GM19193 (cell line): ENCODE results near the gene PCDHB7.
"Not testable (repeated sequence)": the region's sequence is repeated elsewhere in the genome, so short reads cannot be mapped to it uniquely, and the experiment has no call there.

Experiments
- POLR2A ChIP-seq: IDR thresholded peaks from 4 replicates; pipeline ENCODE4 v1.6.1; 2011; ENCODE audit not compliant: insufficient read depth, insufficient read length; ENCODE audit errors: extremely low read depth

Gene PCDHB7

DNA sequence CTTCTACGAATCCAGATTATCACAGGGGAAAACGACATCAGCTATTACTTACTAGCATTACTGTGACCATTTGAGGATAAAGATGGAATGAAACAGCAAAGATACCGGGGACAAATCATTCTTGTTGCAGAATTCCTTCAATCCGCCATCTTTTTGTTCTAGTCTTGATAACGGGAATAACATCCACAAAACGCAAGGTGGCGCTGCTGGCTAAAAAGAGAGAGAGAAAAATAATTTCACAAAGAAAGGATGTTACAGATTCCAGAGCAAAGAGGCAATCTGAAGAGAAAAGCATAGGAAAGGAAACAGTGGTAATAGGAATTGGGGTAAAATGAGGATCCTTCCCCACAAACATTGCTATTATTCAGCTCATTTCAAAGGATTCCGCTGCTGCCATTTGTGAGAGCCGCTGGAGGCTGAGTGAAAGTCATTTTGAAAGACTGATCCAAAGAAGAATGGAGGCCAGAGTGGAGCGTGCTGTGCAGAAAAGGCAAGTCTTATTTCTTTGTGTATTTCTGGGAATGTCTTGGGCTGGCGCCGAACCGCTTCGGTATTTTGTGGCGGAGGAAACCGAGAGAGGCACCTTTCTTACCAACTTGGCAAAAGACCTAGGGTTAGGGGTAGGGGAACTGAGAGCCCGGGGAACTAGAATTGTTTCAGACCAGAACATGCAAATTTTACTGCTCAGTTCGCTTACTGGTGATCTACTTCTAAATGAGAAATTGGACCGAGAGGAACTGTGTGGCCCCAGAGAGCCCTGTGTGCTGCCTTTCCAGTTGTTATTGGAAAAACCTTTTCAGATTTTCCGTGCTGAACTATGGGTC lies at the start of gene PCDHB7:
PCDHB7 (plus strand) TSS at position 264 of the 824 bp plus-strand sequence; CDS start at position 456, 192 bp downstream.
- TF ChIP-seq POLR2A = no peak

DNA sequence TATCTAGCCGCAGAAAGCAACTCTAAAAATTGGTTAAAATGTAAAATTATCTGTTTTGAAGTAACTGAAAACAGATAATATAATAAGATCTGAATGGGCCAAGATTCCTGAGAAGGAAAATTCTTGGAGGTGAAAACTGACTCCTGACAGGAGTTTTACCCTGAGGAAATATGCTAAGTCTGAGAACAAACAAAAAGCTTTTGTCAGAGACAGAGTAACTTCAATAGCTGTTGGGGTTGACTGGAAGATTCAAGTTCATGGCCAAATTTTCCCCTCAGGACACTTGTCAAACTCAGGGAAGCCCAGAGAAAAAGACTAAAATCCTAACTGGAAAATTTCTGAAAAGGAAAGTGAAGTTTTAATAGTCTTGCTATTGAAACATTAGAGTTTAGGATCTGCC lies 45.1 kb upstream of the PCDHB7 start:
- TF ChIP-seq POLR2A = no peak

DNA sequence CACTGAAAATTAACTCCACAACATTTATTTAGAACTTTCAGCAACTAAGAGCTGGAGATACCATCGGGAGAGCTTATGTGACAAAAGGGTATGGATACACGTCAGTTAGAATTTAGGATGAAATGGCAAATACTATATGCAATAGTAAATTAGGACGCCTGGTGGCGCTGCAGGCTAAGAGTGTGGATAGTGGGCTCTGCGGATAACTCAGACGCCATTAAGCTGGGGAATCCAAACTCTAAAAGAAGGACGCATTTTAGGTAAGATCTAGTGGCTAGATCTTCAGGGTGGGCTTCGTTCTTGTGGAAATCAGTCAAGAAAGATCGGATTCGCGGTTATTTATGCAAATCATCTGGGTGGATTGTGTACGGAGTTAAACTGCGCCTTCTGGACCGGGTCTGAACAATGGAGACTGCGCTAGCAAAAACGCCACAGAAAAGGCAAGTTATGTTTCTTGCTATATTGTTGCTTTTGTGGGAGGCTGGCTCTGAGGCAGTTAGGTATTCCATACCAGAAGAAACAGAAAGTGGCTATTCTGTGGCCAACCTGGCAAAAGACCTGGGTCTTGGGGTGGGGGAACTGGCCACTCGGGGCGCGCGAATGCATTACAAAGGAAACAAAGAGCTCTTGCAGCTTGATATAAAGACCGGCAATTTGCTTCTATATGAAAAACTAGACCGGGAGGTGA lies 37.3 kb upstream of the PCDHB7 start, which contains the start of gene PCDHB5:
PCDHB5 (plus strand) TSS at position 177 of the 688 bp plus-strand sequence; CDS start at position 406, 229 bp downstream.
- no peak for TF ChIP-seq POLR2A

DNA sequence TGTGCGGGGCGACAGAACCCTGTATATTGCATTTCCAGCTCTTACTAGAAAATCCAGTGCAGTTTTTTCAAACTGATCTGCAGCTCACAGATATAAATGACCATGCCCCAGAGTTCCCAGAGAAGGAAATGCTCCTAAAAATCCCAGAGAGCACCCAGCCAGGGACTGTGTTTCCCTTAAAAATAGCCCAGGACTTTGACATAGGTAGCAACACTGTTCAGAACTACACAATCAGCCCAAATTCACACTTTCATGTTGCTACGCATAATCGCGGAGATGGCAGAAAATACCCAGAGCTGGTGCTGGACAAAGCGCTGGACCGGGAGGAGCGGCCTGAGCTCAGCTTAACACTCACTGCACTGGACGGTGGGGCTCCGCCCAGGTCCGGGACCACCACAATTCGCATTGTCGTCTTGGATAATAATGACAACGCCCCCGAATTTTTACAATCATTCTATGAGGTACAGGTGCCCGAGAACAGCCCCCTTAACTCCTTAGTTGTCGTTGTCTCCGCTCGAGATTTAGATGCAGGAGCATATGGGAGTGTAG lies 36.7 kb upstream of the PCDHB7 start:
- TF ChIP-seq POLR2A = no peak

DNA sequence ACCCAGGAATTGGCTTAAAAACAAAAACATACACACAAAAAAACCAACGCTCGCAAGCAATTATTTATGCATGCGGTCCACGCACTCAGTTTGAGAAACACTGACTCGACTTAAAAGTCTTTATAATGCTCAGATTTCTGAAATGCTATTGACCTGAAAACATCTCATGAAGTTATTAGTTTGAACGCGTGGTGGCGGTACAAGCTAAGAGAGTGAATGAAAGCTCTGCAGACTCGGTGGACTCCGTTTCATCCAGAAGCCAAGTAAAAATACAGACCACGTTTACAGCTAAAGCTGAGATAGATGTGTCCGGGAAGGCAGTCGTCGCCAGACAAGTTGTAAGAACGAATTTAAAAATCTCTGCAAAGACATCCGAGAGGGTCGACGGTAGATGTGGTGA lies 22.6 kb upstream of the PCDHB7 start, which contains the start of gene PCDHB6:
PCDHB6 (plus strand) TSS at position 246 of the 400 bp plus-strand sequence. CDS start 201 bp downstream, outside the sequence.
- no peak for TF ChIP-seq POLR2A

DNA sequence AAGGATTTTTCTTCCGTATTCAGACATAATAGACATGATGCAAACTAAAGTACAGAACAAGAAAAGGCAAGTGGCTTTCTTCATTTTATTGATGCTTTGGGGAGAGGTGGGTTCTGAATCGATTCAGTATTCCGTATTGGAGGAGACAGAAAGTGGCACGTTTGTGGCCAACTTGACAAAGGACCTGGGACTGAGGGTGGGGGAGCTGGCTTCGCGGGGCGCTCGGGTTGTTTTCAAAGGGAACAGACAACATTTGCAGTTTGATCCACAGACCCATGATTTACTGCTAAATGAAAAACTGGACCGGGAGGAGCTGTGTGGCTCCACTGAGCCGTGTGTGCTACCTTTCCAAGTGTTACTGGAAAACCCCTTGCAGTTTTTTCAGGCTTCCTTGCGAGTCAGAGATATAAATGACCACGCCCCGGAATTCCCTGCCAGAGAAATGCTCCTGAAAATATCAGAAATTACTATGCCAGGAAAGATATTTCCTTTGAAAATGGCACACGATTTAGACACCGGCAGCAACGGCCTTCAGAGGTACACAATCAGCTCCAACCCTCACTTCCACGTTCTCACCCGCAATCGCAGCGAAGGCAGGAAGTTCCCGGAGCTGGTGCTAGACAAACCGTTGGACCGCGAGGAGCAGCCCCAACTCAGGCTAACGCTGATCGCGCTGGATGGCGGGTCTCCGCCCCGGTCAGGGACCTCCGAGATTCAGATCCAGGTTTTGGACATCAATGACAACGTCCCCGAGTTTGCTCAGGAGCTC lies 22.0 kb upstream of the PCDHB7 start:
- no peak for TF ChIP-seq POLR2A

DNA sequence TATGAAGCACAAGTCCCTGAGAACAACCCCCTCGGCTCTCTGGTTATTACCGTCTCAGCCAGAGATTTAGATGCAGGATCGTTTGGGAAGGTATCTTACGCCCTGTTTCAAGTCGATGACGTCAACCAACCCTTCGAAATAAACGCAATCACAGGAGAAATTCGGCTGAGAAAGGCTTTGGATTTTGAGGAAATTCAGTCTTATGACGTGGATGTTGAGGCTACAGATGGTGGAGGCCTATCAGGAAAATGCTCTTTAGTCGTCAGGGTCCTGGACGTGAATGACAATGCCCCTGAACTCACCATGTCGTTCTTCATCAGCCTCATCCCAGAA lies 21.5 kb upstream of the PCDHB7 start:
- no peak for TF ChIP-seq POLR2A

DNA sequence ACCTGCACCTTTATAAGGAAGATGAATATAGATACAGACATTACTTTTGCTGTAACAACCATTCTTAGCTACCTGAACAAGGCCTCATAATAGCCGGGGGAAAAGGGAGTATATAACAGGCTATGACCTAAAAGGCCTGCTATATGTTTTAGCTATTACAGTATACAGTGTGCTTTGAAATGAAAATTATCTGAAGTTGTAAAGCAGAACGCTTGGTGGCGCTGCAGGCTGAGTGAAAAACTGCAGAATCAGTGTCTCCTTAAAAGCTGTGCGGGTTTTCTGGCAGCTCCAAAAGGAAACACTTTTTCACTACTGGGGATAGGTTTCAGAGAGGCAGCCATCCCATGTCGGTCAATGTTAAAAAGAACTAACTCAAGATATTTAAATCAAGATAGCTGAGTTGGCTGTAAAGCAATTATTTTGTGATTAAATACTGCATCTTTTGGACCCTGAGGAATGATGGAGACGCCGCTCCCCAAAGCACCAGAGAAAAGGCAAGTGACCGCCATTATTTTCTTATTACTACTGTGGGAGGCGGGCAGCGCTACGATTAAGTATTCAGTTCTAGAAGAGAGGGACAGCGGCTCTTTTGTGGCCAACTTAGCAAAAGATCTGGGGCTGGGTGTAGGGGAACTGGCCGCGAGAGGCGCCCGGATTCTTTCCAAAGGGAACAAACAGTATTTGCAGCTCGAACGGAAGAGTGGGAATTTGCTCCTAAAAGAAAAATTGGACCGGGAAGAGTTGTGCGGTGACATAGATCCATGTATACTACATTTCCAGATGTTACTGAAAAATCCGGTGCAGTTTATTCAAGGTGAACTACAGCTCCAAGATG lies 16.7 kb upstream of the PCDHB7 start:
- TF ChIP-seq POLR2A = no peak

DNA sequence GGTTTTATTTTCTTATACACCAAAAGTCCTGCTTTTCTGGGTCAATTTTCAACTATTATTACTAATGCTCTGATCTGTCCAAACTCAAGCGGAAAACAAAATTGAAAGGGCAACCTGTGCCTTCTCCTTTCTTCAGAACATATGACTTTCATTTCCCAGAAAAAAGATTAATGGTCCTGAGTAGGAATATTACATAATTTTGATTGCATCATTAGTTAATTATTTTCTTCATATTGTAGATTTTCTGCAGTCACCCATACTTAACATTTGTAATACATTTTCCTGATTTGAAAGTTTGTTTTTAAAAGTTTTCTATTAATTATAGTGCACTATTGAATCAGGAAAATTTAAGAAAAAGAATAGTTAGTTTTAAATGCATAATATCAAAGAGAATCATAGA lies 3.5 kb downstream of the PCDHB7 start:
- TF ChIP-seq POLR2A = no peak

DNA sequence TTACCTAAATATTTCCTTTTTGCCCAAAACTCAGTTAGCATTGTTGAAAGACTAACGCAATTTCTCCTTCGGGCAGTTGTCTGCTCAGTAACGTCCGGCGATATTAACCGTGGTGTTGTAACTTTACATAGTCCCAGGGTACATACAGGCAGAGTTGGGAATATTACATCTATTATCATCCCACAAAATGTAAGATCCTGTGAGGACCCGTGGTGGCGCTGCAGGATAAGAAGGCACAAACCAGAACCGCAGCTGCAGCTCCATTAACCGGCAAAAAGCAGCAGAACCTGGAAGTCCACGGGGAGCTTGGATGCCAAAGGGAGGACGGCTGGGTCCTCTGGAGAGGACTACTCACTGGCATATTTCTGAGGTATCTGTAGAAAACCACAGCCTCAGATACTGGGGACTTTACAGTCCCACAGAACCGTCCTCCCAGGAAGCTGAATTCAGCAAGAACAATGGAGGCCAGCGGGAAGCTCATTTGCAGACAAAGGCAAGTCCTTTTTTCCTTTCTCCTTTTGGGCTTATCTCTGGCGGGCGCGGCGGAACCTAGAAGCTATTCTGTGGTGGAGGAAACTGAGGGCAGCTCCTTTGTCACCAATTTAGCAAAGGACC lies 5.2 kb downstream of the PCDHB7 start, which contains the start of gene PCDHB8:
PCDHB8 (plus strand) TSS at position 214 of the 615 bp plus-strand sequence; CDS start at position 459, 245 bp downstream.
- TF ChIP-seq POLR2A = not testable (repeated sequence)

DNA sequence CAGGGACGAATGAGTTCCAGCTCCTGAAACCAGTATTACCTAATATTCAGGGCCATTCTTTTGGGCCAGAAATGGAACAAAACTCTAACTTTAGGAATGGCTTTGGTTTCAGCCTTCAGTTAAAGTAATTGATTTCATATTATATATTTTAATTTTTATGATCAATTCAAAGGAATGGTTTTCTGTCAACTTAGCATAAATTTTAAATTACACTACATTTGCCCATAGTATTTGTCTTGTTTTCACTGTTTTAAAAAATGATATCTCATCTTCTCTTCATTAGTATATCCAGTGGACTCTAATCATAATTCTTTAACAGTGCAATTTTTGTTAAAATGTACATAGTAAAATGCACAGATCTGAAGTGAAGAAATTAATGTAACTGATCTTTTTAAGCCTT lies 7.9 kb downstream of the PCDHB7 start:
- TF ChIP-seq POLR2A = no peak

DNA sequence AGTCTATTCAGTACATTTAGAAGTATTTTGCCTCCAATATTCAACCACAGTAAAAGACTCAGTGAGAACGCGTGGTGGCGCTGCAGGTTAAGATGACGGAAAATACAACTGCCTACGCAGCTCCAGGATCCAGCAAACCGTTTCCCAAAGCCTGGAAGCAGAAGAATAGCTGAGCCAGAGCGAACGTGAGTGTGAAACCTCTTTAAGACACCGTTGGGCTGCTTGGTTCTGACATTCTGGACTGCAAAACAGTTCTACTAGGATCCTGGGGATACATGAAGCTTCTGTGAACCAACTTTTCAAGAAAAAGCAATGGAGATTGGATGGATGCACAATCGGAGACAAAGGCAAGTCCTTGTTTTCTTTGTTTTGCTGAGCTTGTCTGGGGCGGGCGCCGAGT lies 9.8 kb downstream of the PCDHB7 start, which contains the start of gene PCDHB16:
PCDHB16 (plus strand) TSS at position 140 of the 400 bp plus-strand sequence; CDS start at position 313, 173 bp downstream.
- TF ChIP-seq POLR2A = no peak

DNA sequence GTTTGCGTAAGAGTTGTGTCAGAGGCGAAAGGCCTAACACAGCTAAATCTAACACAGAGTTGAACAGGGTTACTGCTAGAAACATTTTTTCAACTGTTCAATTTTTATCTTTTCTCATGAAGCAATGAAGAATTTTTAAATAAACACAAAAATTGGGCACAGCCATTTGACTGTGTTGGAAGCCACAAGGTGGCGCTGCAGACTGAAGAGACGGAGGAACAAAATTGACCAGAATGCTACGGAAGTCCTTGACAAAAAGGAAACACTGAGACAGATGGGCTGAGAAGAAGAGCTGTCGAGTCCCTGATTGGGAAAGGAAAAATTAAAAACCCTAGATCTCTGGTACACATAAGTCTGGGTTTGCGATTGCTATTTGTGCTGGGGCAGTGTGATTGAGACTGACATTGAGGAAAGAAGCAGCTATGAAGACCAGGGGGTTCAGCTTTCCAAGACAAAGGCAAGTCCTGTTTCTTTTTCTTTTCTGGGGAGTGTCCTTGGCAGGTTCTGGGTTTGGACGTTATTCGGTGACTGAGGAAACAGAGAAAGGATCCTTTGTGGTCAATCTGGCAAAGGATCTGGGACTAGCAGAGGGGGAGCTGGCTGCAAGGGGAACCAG lies 14.6 kb downstream of the PCDHB7 start, which contains the start of gene PCDHB9:
PCDHB9 (plus strand) TSS at position 265 of the 616 bp plus-strand sequence; CDS start at position 423, 158 bp downstream.
- TF ChIP-seq POLR2A = no peak
